ENCODE data around the gene AMZ1. TPM values are rescaled to one million over a fixed set of nuclear protein-coding genes. Genes with fewer than 3 reads are reported as not detected.

AMZ1 gene
- total RNA-seq, 1 experiment from 2014 or later: 0.85 TPM

DNA sequence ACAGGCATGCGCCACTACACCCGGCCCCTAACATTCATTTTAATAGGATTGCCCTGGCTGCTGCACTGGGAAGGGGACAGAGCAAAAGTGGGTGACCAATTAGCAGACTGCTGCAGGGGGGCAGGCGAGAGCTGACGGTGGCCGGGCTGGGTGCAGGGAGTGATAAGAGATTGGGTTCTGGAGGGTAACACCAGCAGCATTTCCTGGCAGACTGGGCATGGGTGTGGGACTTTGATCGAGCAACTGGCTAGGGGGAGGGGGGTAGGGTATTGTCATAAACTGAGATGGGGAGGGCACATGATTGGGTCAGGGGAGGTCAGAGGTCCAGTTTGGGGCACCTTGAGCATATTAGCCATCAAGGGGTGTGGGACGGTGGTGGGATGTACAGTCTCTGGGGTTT, 20.2 kb upstream of the AMZ1 start (continued):
- TF ChIP-seq, protein P1, sequence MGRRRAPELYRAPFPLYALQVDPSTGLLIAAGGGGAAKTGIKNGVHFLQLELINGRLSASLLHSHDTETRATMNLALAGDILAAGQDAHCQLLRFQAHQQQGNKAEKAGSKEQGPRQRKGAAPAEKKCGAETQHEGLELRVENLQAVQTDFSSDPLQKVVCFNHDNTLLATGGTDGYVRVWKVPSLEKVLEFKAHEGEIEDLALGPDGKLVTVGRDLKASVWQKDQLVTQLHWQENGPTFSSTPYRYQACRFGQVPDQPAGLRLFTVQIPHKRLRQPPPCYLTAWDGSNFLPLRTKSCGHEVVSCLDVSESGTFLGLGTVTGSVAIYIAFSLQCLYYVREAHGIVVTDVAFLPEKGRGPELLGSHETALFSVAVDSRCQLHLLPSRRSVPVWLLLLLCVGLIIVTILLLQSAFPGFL (CRISPR knock-in tag; IDR thresholded peaks at IDR 0.05; ENCODE audit: borderline replicate concordance): no peak

DNA sequence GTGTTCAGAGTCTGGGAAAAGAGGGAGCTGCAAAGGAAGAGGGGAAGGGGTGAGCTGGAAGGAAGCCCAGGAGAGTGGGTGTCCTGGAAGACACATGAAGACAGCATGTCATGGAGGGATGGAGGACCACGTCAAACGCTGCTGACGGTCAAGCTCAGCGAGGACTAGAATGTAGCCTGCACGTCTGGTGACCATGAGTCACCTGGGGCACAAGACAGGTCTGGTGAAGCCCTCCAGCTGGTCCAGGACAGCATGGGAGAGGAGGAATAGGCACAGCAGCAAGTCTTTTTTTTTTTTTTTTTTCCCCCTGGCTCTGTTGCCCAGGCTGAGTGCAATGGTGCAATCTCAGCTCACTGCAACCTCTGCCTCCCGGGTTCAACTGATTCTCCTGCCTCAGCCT, 19.6 kb upstream of the AMZ1 start:
- H3K36me3 Mint-ChIP-seq: no peaks in the 10 kb centered on the region
- ATAC-seq (no peak), DNase-seq (ENCODE audit: low spot score) (no peak)
- ChIA-PET POLR2A (interaction anchor here (0.5 to 0.7 kb wide), 3 partner anchors 43 to 144 kb away, joined by 3 to 4 read pairs (median 4); no protein-coding TSS in a partner anchor), CTCF (interaction anchor here (0.6 to 8.7 kb wide), 7 partner anchors 13 to 312 kb away, joined by 3 to 98 read pairs (median 3); no protein-coding TSS in a partner anchor)
- H3K4me1 Mint-ChIP-seq: peaks cover 6% of the 10 kb centered on the region; the same call in 1 of the 2 replicates
- TF ChIP-seq, protein P2, sequence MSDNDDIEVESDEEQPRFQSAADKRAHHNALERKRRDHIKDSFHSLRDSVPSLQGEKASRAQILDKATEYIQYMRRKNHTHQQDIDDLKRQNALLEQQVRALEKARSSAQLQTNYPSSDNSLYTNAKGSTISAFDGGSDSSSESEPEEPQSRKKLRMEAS (CRISPR knock-in tag; IDR thresholded peaks at IDR 0.05): no peak
- TF ChIP-seq, protein P3, sequence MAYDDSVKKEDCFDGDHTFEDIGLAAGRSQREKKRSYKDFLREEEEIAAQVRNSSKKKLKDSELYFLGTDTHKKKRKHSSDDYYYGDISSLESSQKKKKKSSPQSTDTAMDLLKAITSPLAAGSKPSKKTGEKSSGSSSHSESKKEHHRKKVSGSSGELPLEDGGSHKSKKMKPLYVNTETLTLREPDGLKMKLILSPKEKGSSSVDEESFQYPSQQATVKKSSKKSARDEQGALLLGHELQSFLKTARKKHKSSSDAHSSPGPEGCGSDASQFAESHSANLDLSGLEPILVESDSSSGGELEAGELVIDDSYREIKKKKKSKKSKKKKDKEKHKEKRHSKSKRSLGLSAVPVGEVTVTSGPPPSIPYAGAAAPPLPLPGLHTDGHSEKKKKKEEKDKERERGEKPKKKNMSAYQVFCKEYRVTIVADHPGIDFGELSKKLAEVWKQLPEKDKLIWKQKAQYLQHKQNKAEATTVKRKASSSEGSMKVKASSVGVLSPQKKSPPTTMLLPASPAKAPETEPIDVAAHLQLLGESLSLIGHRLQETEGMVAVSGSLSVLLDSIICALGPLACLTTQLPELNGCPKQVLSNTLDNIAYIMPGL (CRISPR knock-in tag; IDR thresholded peaks at IDR 0.05): no peak
- TF ChIP-seq TCF7 (CRISPR knock-in tag; IDR thresholded peaks at IDR 0.05; ENCODE audit: low read depth) (no peak), CBFB (CRISPR knock-in tag; IDR thresholded peaks at IDR 0.05; ENCODE audit: low read depth) (no peak), ETV6 (CRISPR knock-in tag; IDR thresholded peaks at IDR 0.05) (no peak), OVOL2 (CRISPR knock-in tag; IDR thresholded peaks at IDR 0.05; ENCODE audit: borderline replicate concordance) (no peak), TP53 (CRISPR knock-in tag; IDR thresholded peaks at IDR 0.05) (no peak), JAZF1 (CRISPR knock-in tag; IDR thresholded peaks at IDR 0.05) (no peak)
- TF ChIP-seq, protein P4, sequence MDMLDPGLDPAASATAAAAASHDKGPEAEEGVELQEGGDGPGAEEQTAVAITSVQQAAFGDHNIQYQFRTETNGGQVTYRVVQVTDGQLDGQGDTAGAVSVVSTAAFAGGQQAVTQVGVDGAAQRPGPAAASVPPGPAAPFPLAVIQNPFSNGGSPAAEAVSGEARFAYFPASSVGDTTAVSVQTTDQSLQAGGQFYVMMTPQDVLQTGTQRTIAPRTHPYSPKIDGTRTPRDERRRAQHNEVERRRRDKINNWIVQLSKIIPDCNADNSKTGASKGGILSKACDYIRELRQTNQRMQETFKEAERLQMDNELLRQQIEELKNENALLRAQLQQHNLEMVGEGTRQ (CRISPR knock-in tag; IDR thresholded peaks at IDR 0.05): no peak
- TF ChIP-seq, protein P5, sequence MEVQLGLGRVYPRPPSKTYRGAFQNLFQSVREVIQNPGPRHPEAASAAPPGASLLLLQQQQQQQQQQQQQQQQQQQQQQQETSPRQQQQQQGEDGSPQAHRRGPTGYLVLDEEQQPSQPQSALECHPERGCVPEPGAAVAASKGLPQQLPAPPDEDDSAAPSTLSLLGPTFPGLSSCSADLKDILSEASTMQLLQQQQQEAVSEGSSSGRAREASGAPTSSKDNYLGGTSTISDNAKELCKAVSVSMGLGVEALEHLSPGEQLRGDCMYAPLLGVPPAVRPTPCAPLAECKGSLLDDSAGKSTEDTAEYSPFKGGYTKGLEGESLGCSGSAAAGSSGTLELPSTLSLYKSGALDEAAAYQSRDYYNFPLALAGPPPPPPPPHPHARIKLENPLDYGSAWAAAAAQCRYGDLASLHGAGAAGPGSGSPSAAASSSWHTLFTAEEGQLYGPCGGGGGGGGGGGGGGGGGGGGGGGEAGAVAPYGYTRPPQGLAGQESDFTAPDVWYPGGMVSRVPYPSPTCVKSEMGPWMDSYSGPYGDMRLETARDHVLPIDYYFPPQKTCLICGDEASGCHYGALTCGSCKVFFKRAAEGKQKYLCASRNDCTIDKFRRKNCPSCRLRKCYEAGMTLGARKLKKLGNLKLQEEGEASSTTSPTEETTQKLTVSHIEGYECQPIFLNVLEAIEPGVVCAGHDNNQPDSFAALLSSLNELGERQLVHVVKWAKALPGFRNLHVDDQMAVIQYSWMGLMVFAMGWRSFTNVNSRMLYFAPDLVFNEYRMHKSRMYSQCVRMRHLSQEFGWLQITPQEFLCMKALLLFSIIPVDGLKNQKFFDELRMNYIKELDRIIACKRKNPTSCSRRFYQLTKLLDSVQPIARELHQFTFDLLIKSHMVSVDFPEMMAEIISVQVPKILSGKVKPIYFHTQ (CRISPR knock-in tag; IDR thresholded peaks at IDR 0.05): no peak
- TF ChIP-seq, protein P6, sequence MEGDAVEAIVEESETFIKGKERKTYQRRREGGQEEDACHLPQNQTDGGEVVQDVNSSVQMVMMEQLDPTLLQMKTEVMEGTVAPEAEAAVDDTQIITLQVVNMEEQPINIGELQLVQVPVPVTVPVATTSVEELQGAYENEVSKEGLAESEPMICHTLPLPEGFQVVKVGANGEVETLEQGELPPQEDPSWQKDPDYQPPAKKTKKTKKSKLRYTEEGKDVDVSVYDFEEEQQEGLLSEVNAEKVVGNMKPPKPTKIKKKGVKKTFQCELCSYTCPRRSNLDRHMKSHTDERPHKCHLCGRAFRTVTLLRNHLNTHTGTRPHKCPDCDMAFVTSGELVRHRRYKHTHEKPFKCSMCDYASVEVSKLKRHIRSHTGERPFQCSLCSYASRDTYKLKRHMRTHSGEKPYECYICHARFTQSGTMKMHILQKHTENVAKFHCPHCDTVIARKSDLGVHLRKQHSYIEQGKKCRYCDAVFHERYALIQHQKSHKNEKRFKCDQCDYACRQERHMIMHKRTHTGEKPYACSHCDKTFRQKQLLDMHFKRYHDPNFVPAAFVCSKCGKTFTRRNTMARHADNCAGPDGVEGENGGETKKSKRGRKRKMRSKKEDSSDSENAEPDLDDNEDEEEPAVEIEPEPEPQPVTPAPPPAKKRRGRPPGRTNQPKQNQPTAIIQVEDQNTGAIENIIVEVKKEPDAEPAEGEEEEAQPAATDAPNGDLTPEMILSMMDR (IDR thresholded peaks at IDR 0.05): no peak
- TF ChIP-seq, protein P7, sequence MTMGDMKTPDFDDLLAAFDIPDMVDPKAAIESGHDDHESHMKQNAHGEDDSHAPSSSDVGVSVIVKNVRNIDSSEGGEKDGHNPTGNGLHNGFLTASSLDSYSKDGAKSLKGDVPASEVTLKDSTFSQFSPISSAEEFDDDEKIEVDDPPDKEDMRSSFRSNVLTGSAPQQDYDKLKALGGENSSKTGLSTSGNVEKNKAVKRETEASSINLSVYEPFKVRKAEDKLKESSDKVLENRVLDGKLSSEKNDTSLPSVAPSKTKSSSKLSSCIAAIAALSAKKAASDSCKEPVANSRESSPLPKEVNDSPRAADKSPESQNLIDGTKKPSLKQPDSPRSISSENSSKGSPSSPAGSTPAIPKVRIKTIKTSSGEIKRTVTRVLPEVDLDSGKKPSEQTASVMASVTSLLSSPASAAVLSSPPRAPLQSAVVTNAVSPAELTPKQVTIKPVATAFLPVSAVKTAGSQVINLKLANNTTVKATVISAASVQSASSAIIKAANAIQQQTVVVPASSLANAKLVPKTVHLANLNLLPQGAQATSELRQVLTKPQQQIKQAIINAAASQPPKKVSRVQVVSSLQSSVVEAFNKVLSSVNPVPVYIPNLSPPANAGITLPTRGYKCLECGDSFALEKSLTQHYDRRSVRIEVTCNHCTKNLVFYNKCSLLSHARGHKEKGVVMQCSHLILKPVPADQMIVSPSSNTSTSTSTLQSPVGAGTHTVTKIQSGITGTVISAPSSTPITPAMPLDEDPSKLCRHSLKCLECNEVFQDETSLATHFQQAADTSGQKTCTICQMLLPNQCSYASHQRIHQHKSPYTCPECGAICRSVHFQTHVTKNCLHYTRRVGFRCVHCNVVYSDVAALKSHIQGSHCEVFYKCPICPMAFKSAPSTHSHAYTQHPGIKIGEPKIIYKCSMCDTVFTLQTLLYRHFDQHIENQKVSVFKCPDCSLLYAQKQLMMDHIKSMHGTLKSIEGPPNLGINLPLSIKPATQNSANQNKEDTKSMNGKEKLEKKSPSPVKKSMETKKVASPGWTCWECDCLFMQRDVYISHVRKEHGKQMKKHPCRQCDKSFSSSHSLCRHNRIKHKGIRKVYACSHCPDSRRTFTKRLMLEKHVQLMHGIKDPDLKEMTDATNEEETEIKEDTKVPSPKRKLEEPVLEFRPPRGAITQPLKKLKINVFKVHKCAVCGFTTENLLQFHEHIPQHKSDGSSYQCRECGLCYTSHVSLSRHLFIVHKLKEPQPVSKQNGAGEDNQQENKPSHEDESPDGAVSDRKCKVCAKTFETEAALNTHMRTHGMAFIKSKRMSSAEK (CRISPR knock-in tag; IDR thresholded peaks at IDR 0.05; ENCODE audit: borderline replicate concordance): no peak
- TF ChIP-seq, protein P8, sequence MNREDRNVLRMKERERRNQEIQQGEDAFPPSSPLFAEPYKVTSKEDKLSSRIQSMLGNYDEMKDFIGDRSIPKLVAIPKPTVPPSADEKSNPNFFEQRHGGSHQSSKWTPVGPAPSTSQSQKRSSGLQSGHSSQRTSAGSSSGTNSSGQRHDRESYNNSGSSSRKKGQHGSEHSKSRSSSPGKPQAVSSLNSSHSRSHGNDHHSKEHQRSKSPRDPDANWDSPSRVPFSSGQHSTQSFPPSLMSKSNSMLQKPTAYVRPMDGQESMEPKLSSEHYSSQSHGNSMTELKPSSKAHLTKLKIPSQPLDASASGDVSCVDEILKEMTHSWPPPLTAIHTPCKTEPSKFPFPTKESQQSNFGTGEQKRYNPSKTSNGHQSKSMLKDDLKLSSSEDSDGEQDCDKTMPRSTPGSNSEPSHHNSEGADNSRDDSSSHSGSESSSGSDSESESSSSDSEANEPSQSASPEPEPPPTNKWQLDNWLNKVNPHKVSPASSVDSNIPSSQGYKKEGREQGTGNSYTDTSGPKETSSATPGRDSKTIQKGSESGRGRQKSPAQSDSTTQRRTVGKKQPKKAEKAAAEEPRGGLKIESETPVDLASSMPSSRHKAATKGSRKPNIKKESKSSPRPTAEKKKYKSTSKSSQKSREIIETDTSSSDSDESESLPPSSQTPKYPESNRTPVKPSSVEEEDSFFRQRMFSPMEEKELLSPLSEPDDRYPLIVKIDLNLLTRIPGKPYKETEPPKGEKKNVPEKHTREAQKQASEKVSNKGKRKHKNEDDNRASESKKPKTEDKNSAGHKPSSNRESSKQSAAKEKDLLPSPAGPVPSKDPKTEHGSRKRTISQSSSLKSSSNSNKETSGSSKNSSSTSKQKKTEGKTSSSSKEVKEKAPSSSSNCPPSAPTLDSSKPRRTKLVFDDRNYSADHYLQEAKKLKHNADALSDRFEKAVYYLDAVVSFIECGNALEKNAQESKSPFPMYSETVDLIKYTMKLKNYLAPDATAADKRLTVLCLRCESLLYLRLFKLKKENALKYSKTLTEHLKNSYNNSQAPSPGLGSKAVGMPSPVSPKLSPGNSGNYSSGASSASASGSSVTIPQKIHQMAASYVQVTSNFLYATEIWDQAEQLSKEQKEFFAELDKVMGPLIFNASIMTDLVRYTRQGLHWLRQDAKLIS (CRISPR knock-in tag; IDR thresholded peaks at IDR 0.05; ENCODE audit: borderline replicate concordance): no peak
- H3K27me3 Mint-ChIP-seq (ENCODE audit: low read depth): peaks cover 11% of the 10 kb centered on the region
- no peak overlapping the region for H3K4me3 Mint-ChIP-seq
- no peaks in the 10 kb centered on the region for H3K9me3 Mint-ChIP-seq
- no peak overlapping the region for H3K27ac Mint-ChIP-seq
